OCI-LY3 (cell line): ENCODE results near the gene OR6C2.
"Not testable (repeated sequence)": the region's sequence is repeated elsewhere in the genome, so short reads cannot be mapped to it uniquely, and the experiment has no call there.

Experiments used
- CTCF ChIP-seq: fragments of 200-600, 300-600 bp; sonication (generic); IDR thresholded peaks from 2 replicates; pipeline ENCODE4 v1.5.1; 2014; ENCODE audit warnings: antibody characterized with exemption, low read length, low read depth
- EZH2phosphoT487 ChIP-seq: fragments of 200-600 bp; shearing (Covaris generic); IDR thresholded peaks from 2 replicates; pipeline ENCODE4 v1.6.1; 2018; ENCODE audit warnings: antibody characterized with exemption, mixed run types, low read depth

- not testable (repeated sequence) for TF ChIP-seq CTCF, EZH2phosphoT487
Measured at GRCh38 chr12:55464926-55465325, 21.1 kb downstream of the OR6C2 start.
